Astrocyte (in vitro differentiated cells and primary cell): ENCODE measurements around the gene PIAS3.

Experiments
- EZH2 ChIP-seq: IDR thresholded peaks from 2 replicates; pipeline ENCODE4 v1.6.1; 2012; ENCODE audit warnings: mild to moderate bottlenecking, low read length, inconsistent platforms; ENCODE audit not compliant: insufficient read depth
- TF ChIP-seq, protein P1 (sequence below): IDR thresholded peaks from 2 replicates; pipeline ENCODE4 v1.5.1; 2011; ENCODE audit warnings: low read depth, mild to moderate bottlenecking, inconsistent platforms, low read length, moderate library complexity; ENCODE audit not compliant: insufficient read depth

DNA sequence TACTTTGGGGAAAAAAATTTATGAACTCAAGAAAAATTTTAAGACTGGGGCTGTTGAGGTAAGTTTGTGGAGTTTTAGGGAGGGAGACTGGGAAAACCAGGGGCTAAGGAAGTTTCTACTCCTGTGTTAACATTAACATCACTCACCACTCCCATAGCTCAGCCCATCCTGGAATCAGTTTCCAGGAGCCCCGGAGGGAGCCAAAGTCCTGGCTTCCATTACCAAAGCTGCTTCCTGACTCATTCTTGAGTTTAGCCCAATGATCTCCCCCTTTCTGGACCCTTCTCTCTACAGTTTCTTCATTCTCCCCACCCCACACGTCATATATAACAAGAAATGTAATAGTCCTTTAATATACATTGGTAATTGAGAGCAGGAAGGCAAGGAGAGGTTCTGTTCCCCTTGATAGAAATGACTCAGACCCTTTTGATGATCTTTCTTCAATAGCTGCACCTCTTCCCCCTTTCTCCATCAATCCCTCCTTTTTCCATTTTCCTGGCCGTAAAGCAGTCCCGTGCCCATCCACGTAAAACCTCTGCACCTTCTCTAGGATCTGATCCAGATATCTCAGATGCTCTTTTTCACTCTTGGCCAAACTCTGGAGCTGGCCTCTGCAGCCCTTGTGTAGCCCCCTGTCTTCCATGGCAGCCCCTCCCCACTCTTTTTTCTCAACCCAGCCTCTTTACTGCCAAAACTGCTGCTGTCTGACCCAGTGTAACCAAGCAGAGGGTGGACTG is 4.6 kb upstream of the PIAS3 start:
- TF ChIP-seq EZH2, result no peak
- TF ChIP-seq, protein P1, sequence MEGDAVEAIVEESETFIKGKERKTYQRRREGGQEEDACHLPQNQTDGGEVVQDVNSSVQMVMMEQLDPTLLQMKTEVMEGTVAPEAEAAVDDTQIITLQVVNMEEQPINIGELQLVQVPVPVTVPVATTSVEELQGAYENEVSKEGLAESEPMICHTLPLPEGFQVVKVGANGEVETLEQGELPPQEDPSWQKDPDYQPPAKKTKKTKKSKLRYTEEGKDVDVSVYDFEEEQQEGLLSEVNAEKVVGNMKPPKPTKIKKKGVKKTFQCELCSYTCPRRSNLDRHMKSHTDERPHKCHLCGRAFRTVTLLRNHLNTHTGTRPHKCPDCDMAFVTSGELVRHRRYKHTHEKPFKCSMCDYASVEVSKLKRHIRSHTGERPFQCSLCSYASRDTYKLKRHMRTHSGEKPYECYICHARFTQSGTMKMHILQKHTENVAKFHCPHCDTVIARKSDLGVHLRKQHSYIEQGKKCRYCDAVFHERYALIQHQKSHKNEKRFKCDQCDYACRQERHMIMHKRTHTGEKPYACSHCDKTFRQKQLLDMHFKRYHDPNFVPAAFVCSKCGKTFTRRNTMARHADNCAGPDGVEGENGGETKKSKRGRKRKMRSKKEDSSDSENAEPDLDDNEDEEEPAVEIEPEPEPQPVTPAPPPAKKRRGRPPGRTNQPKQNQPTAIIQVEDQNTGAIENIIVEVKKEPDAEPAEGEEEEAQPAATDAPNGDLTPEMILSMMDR, result no peak
